Activated CD4-positive, alpha-beta T cell treated with anti-CD3 and anti-CD28 coated beads, Interleukin-2, amount 50 U/mL, for 4 hours (primary cell): ENCODE data around the gene PPID.
"Not testable (repeated sequence)": the region's sequence is repeated elsewhere in the genome, so short reads cannot be mapped to it uniquely, and the experiment has no call there.

ENCODE experiments used
- DNase-seq, 2 experiments: peaks; one replicate each; pipeline ENCODE4 v3.0.0-alpha.2; 2020

Gene PPID

DNA sequence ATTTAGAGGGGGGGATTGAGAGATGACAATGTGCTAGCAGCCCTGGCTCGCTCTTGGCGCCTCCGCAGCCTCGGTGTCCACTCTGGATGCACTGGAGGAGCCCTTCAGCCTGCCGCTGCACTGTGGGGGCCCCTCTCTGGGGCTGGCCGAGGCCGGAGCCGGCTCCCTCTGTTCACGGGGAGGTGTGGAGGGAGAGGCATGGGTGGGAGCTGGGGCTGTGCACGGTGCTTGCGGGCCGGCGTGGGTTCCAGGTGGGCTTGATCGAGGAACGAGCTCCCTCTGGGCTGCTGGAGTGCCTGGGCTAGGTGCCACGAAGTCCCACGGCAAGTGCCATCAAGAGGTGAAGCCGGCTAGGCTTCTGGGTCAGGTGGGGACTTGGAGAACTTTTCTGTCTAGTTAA lies 58.4 kb downstream of the PPID start:
- no peak for DNase-seq

DNA sequence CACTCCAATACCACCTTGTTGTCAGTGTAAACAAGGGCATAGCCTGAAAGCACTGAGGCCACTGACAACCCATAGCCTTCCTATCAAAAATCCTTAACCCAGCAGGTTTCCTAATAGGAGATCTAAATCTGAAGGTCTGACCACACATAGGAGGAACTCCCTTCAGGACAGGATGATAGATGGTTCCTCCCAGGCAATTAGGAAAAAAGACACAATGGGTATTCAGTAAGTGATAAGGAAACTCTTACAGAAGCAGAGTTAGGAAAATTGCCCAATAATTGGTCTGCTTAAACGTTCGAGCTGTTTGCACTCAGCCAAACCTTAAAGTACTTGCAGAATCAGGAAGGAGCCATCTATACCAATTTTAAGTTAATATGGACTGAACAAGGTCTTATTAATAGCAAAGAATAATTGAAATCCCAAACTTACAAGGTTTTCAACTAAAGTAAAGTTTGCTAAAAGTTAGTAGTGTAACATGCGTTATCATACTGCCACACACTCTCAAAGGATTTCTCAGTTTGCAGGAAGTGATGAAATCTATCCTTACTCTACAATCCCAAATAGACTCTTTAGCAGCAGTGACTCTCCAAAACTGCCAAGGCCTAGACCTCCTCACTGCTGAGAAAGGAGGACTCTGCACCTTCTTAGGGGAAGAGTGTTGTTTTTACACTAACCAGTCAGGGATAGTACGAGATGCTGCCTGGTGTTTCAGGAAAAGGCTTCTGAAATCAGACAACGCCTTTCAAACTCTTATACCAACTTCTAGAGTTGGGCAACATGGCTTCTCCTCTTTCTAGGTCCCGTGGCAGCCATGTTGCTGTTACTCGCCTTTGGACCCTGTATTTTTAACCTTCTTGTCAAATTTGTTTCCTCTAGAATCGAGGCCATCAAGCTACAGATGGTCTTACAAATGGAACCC lies 59.2 kb downstream of the PPID start:
- not testable (repeated sequence) for DNase-seq

DNA sequence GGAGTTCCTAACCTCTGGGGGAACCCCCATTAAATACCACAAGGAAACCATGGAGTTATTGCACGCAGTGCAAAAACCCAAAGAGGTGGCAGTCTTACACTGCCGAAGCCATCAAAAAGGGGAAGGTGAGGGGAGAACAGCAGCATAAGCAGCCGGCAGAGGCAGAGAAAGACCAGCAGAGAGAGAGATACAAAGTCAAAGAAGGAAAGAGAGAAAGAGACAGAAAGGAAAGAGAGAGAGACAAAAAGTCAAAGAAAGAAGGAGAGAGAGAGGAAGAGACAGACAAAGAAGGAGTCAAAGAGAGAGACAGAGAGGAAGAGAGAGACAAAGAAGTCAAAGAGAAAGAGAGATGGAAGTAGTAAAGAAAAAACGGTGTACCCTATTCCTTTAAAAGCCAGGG lies 59.9 kb downstream of the PPID start:
- DNase-seq: not testable (repeated sequence)
